IPS DF 6.9 (cell line): ENCODE results near the gene KIRREL3.

Experiments used
- DNase-seq: peaks from one replicate; pipeline ENCODE4 v3.0.0-alpha.2; 2013; ENCODE audit warnings: low read depth, low spot score
- H3K27ac ChIP-seq: one replicate; pipeline ENCODE4 v1.5.1; 2013; ENCODE audit warnings: low read length, control low read depth
- H3K27me3 ChIP-seq: 2 replicates; pipeline ENCODE4 v1.6.1; 2013; ENCODE audit warnings: mild to moderate bottlenecking, low read length; ENCODE audit not compliant: control insufficient read depth, insufficient read depth
- H3K36me3 ChIP-seq: 2 replicates; pipeline ENCODE4 v1.6.1; 2013; ENCODE audit warnings: low read length; ENCODE audit not compliant: control insufficient read depth, insufficient read depth
- H3K4me1 ChIP-seq: 2 replicates; pipeline ENCODE4 v1.6.1; 2013; ENCODE audit warnings: low read length; ENCODE audit not compliant: control insufficient read depth, insufficient read depth
- H3K4me3 ChIP-seq: 2 replicates; pipeline ENCODE4 v1.5.1; 2013; ENCODE audit warnings: mild to moderate bottlenecking, low read length
- H3K9me3 ChIP-seq: 2 replicates; pipeline ENCODE4 v1.6.1; 2013; ENCODE audit warnings: low read length, inconsistent platforms; ENCODE audit not compliant: control insufficient read depth, insufficient read depth
- WGBS: extraction: QIAGEN DNeasy Blood & Tissue Kit; methylation state at CpG from one replicate; pipeline ENCODE4 v1.1.7; 2013; ENCODE audit warnings: mixed read lengths, missing lambda C conversion rate; ENCODE audit not compliant: insufficient read length, insufficient coverage; 5-methylcytosine and 5-hydroxymethylcytosine counted together

Gene KIRREL3

DNA sequence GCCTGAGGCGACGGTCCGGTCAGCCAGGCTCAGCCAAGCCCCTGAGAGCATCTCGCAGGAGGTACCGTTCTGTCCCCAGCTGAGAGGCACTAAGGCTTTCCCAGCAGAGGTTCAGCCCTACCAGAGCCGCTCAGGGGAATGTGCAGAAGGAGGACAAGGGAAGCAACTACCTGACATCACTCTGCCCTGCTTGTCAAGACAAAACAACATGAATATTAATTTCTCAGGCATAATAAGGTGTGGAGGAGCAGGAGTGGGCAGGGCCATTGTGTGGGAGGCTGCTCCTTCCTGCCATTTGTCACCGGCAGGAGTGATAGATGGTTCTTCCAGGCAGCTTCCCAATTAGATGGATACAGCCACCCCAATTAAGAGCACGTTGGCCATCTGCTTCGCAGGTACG is 181.4 kb downstream of the KIRREL3 start:
- DNase-seq: no peak
- Histone ChIP-seq H3K36me3 (no peaks in the 10 kb centered on the region), H3K27me3 (no peaks in the 10 kb centered on the region), H3K4me1 (peaks cover 2% of the 10 kb centered on the region; the same call in 1 of the 2 replicates), H3K4me3 (no peak overlapping the region), H3K9me3 (no peaks in the 10 kb centered on the region), H3K27ac (no peak overlapping the region)
- no CpG with 5 or more reads among the region's 10 CpGs for WGBS

DNA sequence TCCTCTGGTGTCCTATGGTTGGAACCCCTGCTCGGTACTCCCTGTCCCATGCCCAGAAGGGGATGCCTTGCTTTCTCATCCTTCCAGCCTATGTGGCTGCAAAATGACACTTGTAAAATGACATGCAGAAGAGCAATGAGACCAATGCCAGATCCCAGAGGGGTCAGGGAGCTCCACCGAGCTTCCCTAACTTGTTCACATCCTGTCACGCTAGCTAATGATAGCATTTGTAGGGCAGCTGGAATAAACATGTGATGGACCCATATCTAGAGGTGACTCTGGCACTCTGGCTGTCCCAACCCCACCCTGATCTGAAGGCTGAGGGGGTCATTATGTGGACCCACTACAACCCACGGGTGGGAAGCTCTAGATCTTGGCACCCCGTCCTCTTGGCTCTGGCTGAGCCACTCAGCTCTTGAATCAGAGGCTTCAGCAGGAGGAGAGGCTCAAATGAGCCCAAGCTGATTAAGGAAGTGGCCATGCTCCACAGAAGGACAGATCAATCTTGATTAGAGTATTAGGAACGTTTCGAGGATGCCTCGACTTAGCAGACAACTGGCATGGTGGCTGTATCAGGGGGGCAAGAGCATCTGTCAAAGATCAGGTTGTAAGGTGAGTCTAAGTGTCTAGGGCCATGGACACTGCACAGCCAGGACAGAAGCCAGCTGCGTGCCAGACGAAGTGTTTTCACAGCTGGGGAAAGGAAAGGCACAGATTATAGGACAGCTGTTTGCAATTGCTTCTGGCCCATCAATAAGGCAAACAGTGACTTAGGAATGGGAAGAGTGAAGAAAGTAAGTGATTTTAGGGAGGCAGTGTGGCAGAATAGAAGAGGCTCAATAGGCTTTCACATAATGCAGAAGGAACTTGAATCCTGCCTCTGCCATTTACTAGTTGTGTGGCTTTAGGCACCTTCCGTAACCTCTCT is 182.8 kb downstream of the KIRREL3 start:
- WGBS: no CpG with 5 or more reads among the region's 11 CpGs
- no peak for DNase-seq

DNA sequence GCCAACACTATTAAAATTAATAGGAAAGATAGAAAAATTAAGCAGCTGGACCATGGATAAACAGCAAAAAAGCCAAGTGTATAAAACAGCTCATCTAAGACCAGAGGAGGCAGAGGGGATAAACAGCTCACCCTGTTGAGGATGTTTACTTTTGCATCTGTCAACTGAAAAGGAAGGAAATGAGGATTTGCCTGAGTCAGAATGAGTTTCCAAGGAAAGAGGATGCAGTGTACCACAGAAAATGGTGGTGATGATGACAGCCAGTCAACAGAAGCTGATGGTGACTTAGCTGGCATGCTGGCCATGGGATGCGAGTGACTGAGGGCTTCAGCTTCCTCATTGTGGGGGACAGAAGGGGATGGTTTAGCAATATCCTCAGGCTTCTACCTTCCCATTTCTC is 183.5 kb downstream of the KIRREL3 start:
- no peak for DNase-seq
- H3K9me3 ChIP-seq: no peaks in the 10 kb centered on the region
- H3K36me3 ChIP-seq: no peaks in the 10 kb centered on the region
- H3K4me1 ChIP-seq: no peaks in the 10 kb centered on the region
- no peaks in the 10 kb centered on the region for H3K27me3 ChIP-seq
- no peak overlapping the region for H3K4me3 ChIP-seq
- WGBS: no CpG with 5 or more reads among the region's 1 CpG
- no peak overlapping the region for H3K27ac ChIP-seq

More for the DNA sequence above, 182.8 kb downstream of the KIRREL3 start:
- Histone ChIP-seq H3K9me3 (no peaks in the 10 kb centered on the region), H3K27me3 (no peaks in the 10 kb centered on the region), H3K36me3 (no peaks in the 10 kb centered on the region), H3K27ac (no peak overlapping the region), H3K4me3 (no peak overlapping the region), H3K4me1 (no peaks in the 10 kb centered on the region)

DNA sequence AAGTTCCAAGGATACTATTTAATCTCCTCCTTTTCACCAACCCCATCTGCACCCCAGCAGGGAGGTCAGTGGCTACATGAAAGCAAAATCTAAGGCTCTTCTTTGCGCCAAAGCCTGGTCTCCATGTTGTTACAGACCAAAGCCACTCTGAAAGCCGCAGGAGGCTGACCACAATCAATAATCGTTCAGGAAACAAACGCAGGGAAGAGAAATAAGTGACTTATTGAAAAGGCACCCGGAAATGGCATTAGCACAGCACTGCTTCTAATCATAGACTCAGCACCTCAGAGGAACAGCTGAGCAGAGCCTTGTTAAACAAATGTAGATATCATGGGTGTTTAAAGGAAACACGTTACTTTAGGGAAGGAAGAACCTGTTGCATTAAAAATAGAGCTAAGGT is 183.9 kb downstream of the KIRREL3 start:
- no CpG with 5 or more reads among the region's 6 CpGs for WGBS
- Histone ChIP-seq H3K27me3 (no peaks in the 10 kb centered on the region), H3K36me3 (no peaks in the 10 kb centered on the region), H3K27ac (no peak overlapping the region), H3K9me3 (no peaks in the 10 kb centered on the region), H3K4me3 (no peak overlapping the region), H3K4me1 (no peaks in the 10 kb centered on the region)
- DNase-seq: no peak

DNA sequence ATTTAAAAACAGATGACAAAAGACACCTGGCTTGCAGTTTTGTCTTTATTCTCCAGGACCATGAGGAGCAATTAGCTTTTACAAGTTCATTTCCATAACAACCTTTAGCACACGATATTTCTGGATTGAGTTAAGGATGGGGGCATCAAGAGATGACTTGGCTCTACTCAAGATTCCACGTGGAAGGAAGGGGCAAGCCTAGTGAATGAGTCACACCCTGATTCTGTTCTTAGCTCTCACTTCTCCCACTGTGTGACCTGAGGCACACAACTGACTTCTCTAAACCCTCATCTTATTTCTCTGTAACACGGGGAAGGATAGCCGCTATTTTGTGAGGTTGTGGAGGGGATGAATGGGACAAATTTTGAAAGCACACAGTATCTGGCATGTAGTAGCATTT is 185.5 kb downstream of the KIRREL3 start:
- no peaks in the 10 kb centered on the region for H3K4me1 ChIP-seq
- DNase-seq: no peak
- WGBS: no CpG with 5 or more reads among the region's 4 CpGs
- H3K27ac ChIP-seq: no peak overlapping the region
- no peaks in the 10 kb centered on the region for H3K9me3 ChIP-seq
- H3K36me3 ChIP-seq: no peaks in the 10 kb centered on the region
- H3K4me3 ChIP-seq: no peak overlapping the region
- no peaks in the 10 kb centered on the region for H3K27me3 ChIP-seq

DNA sequence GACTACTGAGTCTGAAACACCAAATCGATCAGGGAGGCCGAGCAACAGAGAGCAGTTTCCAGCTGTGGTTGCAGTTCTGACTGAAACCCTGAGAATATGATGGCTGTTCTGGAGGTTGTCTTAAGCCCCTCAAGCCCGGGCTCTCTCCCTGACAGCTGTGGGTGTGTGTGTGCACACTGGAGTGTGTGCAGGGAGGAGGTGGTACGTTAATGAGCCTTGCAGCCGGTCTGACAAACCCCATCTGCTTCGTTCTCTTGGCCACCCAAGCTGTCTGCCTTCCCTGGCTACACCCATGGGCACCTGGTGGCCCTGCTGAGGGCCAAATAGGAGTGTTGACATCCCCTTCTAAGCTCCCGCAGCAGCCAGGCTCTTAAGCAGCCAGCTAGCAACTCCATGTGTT is 189.8 kb downstream of the KIRREL3 start:
- no CpG with 5 or more reads among the region's 7 CpGs for WGBS
- no peaks in the 10 kb centered on the region for H3K27me3 ChIP-seq
- no peaks in the 10 kb centered on the region for H3K36me3 ChIP-seq
- H3K9me3 ChIP-seq: no peaks in the 10 kb centered on the region
- no peak overlapping the region for H3K4me3 ChIP-seq
- no peak overlapping the region for H3K27ac ChIP-seq
- no peak for DNase-seq
- H3K4me1 ChIP-seq: no peaks in the 10 kb centered on the region; the same call in 1 of the 2 replicates

DNA sequence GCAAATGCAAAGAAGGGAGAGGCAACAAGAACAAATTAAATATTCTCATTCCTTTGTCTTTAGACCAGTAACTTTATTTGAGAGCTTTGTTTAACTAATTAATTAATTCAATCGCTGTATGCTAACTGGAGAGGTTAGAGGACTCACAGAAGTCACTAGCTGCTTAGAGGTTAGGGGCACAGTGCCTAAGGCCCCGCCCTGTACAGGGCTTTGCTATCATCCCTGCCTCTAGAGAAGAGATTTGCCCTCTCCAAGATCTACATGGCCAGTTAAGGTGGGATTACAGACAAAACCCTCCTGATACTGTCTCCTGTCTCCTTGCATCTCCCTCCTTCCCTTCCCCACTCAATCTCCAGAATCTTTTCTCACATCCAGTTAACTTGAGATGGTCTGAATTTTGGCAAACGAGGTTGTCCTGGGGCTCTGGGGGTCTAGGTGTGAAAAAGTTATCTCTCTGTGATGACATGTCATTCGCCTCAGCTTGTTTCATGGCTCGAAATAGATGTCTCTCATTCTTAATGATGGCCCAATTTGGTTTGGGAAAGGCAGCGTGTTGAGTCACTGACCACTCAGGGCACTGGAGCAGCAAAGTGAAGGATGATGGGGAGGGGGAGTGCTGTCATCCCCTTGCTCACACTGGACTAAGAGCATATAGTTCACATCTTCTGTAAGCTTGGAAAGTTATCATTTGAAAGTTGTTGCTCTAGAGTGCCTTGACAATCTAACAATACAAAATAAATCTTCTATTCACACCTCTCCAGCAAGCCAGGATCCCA is 190.9 kb downstream of the KIRREL3 start:
- no CpG with 5 or more reads among the region's 6 CpGs for WGBS

DNA sequence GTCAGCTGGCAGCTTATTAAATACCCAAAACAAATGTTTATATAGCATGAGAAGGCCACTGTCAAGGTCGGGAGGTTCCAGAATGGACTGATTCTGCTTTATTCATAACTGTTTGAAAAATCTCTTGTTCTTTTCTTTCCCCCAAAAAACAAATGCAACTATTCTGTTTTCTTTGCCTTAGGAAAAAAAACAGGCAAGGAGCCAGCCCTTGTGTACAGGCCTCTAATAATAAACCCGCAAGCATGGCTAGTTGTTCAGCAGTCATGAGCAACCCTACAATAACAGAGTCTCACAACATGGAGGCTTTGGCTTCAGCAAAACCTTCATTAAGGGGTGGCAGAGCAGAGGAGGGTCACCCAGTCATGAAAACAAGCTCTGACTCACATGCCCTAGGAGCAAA is 191.7 kb downstream of the KIRREL3 start:
- Histone ChIP-seq H3K4me1 (no peaks in the 10 kb centered on the region; the same call in 1 of the 2 replicates), H3K27me3 (no peaks in the 10 kb centered on the region), H3K36me3 (no peaks in the 10 kb centered on the region), H3K4me3 (no peak overlapping the region), H3K9me3 (no peaks in the 10 kb centered on the region), H3K27ac (no peak overlapping the region)
- no CpG with 5 or more reads among the region's 2 CpGs for WGBS
- DNase-seq: no peak

More for the DNA sequence above, 190.9 kb downstream of the KIRREL3 start:
- Histone ChIP-seq H3K27me3 (no peaks in the 10 kb centered on the region), H3K4me1 (no peaks in the 10 kb centered on the region; the same call in 1 of the 2 replicates), H3K27ac (no peak overlapping the region), H3K9me3 (no peaks in the 10 kb centered on the region), H3K4me3 (no peak overlapping the region), H3K36me3 (no peaks in the 10 kb centered on the region)
- DNase-seq: no peak

DNA sequence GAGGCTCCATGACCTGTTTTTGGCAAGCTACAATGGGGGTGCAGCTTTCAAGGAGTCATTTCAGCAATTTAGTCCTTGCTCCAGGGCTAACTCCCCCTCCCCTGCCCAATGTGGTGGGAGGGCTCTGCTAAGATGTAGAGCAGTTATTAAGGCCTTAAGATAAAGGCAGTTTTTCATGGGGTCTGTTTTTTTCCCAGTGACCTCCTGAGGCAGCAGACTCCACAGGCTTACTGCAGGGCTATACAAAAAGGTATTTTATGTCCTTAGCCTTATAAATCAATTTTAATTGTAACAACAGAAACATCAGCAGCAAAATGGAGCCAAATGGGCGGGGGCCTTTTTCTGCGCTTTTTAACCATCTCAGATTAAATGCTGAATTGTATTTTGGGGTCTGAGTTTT is 192.3 kb downstream of the KIRREL3 start:
- DNase-seq: no peak
- no peaks in the 10 kb centered on the region for H3K36me3 ChIP-seq
- no peaks in the 10 kb centered on the region for H3K27me3 ChIP-seq
- H3K27ac ChIP-seq: no peak overlapping the region
- H3K9me3 ChIP-seq: no peaks in the 10 kb centered on the region
- no CpG with 5 or more reads among the region's 2 CpGs for WGBS
- H3K4me3 ChIP-seq: no peak overlapping the region
- H3K4me1 ChIP-seq: no peaks in the 10 kb centered on the region; the same call in 1 of the 2 replicates

DNA sequence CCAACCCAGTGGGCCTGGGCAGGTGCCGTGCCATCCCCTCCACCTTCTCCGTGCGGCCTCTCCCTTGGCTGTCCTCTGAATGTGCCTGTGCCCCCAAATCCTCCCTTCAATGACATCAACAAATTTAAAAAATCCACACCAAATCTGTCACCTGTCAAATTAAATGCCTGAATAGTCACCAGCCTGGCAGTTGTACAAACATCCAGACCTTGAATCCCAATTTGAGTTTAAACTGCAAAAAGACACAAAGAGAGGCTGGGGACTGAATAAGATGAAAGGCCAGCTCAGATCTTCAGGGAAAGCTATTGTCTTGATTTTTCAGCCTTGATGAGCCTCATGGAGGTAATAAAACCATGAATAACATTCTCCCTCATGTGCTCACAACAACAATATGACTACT is 194.7 kb downstream of the KIRREL3 start:
- H3K4me3 ChIP-seq: no peak overlapping the region
- H3K27ac ChIP-seq: no peak overlapping the region
- WGBS: no CpG with 5 or more reads among the region's 3 CpGs
- no peaks in the 10 kb centered on the region for H3K27me3 ChIP-seq
- DNase-seq: no peak
- H3K9me3 ChIP-seq: no peaks in the 10 kb centered on the region
- H3K4me1 ChIP-seq: no peaks in the 10 kb centered on the region; the same call in 1 of the 2 replicates
- no peaks in the 10 kb centered on the region for H3K36me3 ChIP-seq
